SK-N-SH treated with all-trans-retinoic acid at 6 μM for 48 hours (cell line): Measurements from ENCODE around the gene GUCD1.

Experiments
- ATAC-seq: fragments of 200-7000 bp; cut with Tn5 transposase; 3 replicates; pipeline ENCODE4 v1.9.1; 2020; ENCODE audit warnings: mild to moderate bottlenecking, moderate library complexity
- ARNTL ChIP-seq: fragments of 450-650 bp; formaldehyde crosslinking; IDR thresholded peaks from 2 replicates; pipeline ENCODE4 v1.5.0; 2020; ENCODE audit warnings: low read depth, mild to moderate bottlenecking, moderate library complexity, borderline replicate concordance
- BACH2 ChIP-seq: fragments of 250-450 bp; sonication (Bioruptor Pico); IDR thresholded peaks from 2 replicates; pipeline ENCODE4 v1.9.0; 2021; ENCODE audit warnings: mild to moderate bottlenecking, borderline replicate concordance
- CREB5 ChIP-seq: fragments of 250-450 bp; sonication (Bioruptor Pico); IDR thresholded peaks from 2 replicates; pipeline ENCODE4 v1.5.1; 2020; ENCODE audit warnings: low read depth, mild to moderate bottlenecking, moderate library complexity
- CSDC2 ChIP-seq: fragments of 250-450 bp; sonication (Bioruptor Pico); IDR thresholded peaks from 2 replicates; pipeline ENCODE4 v1.5.0; 2020; ENCODE audit warnings: mild to moderate bottlenecking, moderate library complexity
- CSRNP3 ChIP-seq: fragments of 250-450 bp; sonication (Bioruptor Pico); IDR thresholded peaks from 2 replicates; pipeline ENCODE4 v1.5.1; 2021; ENCODE audit warnings: mild to moderate bottlenecking, moderate library complexity
- ESRRG ChIP-seq: fragments of 250-450 bp; sonication (Bioruptor Pico); IDR thresholded peaks from 2 replicates; pipeline ENCODE4 v1.6.1; 2021; ENCODE audit warnings: mild to moderate bottlenecking
- GLIS3 ChIP-seq: fragments of 250-450 bp; sonication (Bioruptor Pico); IDR thresholded peaks from 2 replicates; pipeline ENCODE4 v1.5.0; 2020; ENCODE audit warnings: mild to moderate bottlenecking, moderate library complexity
- ISL1 ChIP-seq: fragments of 250-450 bp; sonication (Bioruptor Pico); IDR thresholded peaks from 2 replicates; pipeline ENCODE4 v2.1.2; 2022; ENCODE audit warnings: mild to moderate bottlenecking, moderate library complexity
- OSR1 ChIP-seq: fragments of 250-450 bp; sonication (Bioruptor Pico); IDR thresholded peaks from 2 replicates; pipeline ENCODE4 v1.8.0; 2022; ENCODE audit warnings: moderate library complexity, mild to moderate bottlenecking, inconsistent platforms
- PATZ1 ChIP-seq: fragments of 250-450 bp; sonication (Bioruptor Pico); IDR thresholded peaks from 2 replicates; pipeline ENCODE4 v1.8.0; 2020; ENCODE audit warnings: mild to moderate bottlenecking, moderate library complexity, borderline replicate concordance
- POU6F1 ChIP-seq: fragments of 250-450 bp; sonication (Bioruptor Pico); IDR thresholded peaks from 2 replicates; pipeline ENCODE4 v1.8.0; 2021; ENCODE audit warnings: low read depth, mild to moderate bottlenecking, moderate library complexity, borderline replicate concordance
- PPARA ChIP-seq: fragments of 250-450 bp; sonication (Bioruptor Pico); IDR thresholded peaks from 2 replicates; pipeline ENCODE4 v1.5.0; 2020; ENCODE audit warnings: mild to moderate bottlenecking, borderline replicate concordance
- SNAI2 ChIP-seq: fragments of 250-450 bp; sonication (Bioruptor Pico); IDR thresholded peaks from 2 replicates; pipeline ENCODE4 v1.5.0; 2020; ENCODE audit warnings: mild to moderate bottlenecking, moderate library complexity
- TCF4 ChIP-seq: fragments of 250-450 bp; sonication (Bioruptor Pico); IDR thresholded peaks from 2 replicates; pipeline ENCODE4 v1.8.0; 2021; ENCODE audit warnings: mild to moderate bottlenecking, moderate library complexity, borderline replicate concordance
- TOX ChIP-seq: fragments of 250-450 bp; sonication (Bioruptor Pico); IDR thresholded peaks from 2 replicates; pipeline ENCODE4 v1.8.0; 2021; ENCODE audit warnings: mild to moderate bottlenecking, moderate library complexity, borderline replicate concordance
- TSHZ2 ChIP-seq: fragments of 250-450 bp; sonication (Bioruptor Pico); IDR thresholded peaks from 2 replicates; pipeline ENCODE4 v1.5.0; 2020; ENCODE audit warnings: mild to moderate bottlenecking, moderate library complexity
- ZC3H10 ChIP-seq: fragments of 250-450 bp; sonication (Bioruptor Pico); IDR thresholded peaks from 2 replicates; pipeline ENCODE4 v1.5.1; 2021; ENCODE audit warnings: mild to moderate bottlenecking, moderate library complexity
- ZFP3 ChIP-seq: fragments of 250-450 bp; sonication (Bioruptor Pico); IDR thresholded peaks from 2 replicates; pipeline ENCODE4 v1.5.0; 2020; ENCODE audit warnings: mild to moderate bottlenecking, moderate library complexity
- ZFP30 ChIP-seq: fragments of 450-650 bp; formaldehyde crosslinking; IDR thresholded peaks from 2 replicates; pipeline ENCODE4 v1.5.0; 2022; ENCODE audit warnings: mild to moderate bottlenecking, moderate library complexity
- ZNF565 ChIP-seq: fragments of 450-650 bp; formaldehyde crosslinking; conservative IDR thresholded peaks from 2 replicates; pipeline ENCODE4 v1.5.0; 2020; ENCODE audit warnings: low read depth, mild to moderate bottlenecking, moderate library complexity
- ZNF70 ChIP-seq: fragments of 450-650 bp; formaldehyde crosslinking; IDR thresholded peaks from 2 replicates; pipeline ENCODE4 v1.5.0; 2020; ENCODE audit warnings: mild to moderate bottlenecking, moderate library complexity
- ZNF8 ChIP-seq: fragments of 450-650 bp; formaldehyde crosslinking; IDR thresholded peaks from 2 replicates; pipeline ENCODE4 v1.5.0; 2020; ENCODE audit warnings: mild to moderate bottlenecking, moderate library complexity

Gene GUCD1

GRCh38 chr22:24591286-24591830, 36.4 kb upstream of the GUCD1 start:
- TF ChIP-seq ZNF70 (CRISPR knock-in tag) (no peak), ISL1 (no peak), ZC3H10 (no peak), TCF4 (no peak), SNAI2 (CRISPR knock-in tag) (no peak), ARNTL (CRISPR knock-in tag) (no peak), ZFP30 (CRISPR knock-in tag) (no peak), CREB5 (CRISPR knock-in tag) (no peak), OSR1 (CRISPR knock-in tag) (no peak), GLIS3 (no peak), TSHZ2 (CRISPR knock-in tag) (no peak), ZNF565 (no peak), ESRRG (CRISPR knock-in tag) (no peak), ZFP3 (CRISPR knock-in tag) (no peak), CSRNP3 (CRISPR knock-in tag) (no peak), PPARA (CRISPR knock-in tag) (no peak), TOX (CRISPR knock-in tag) (no peak)
- ATAC-seq, result no peak

GRCh38 chr22:24590596-24591173, 35.7 kb upstream of the GUCD1 start:
- ATAC-seq, result no peak

More at GRCh38 chr22:24590596-24591173, 35.7 kb upstream of the GUCD1 start:
- TF ChIP-seq TCF4, result no peak
- no peak for TF ChIP-seq CREB5 (CRISPR knock-in tag)
- no peak for TF ChIP-seq SNAI2 (CRISPR knock-in tag)
- no peak for TF ChIP-seq ZNF70 (CRISPR knock-in tag)
- no peak for TF ChIP-seq POU6F1
- TF ChIP-seq ARNTL (CRISPR knock-in tag), result no peak
- no peak for TF ChIP-seq TSHZ2 (CRISPR knock-in tag)
- no peak for TF ChIP-seq PPARA (CRISPR knock-in tag)
- TF ChIP-seq GLIS3, result no peak
- no peak for TF ChIP-seq ZNF565
- TF ChIP-seq ISL1, result no peak
- no peak for TF ChIP-seq ZFP3 (CRISPR knock-in tag)
- TF ChIP-seq BACH2 (CRISPR knock-in tag), result no peak
- TF ChIP-seq TOX (CRISPR knock-in tag), result no peak
- no peak for TF ChIP-seq CSRNP3 (CRISPR knock-in tag)
- TF ChIP-seq CSDC2 (CRISPR knock-in tag), result no peak
- TF ChIP-seq PATZ1 (CRISPR knock-in tag), result no peak
- no peak for TF ChIP-seq ZNF8 (CRISPR knock-in tag)
